RWPE1 (cell line): Measurements from ENCODE around the gene TMEM101.
"Not testable (repeated sequence)": the region's sequence is repeated elsewhere in the genome, so short reads cannot be mapped to it uniquely, and the experiment has no call there.

Experiments
- CTCF ChIA-PET: fragments of 350-600 bp; sonication (Branson Sonifier 250); formaldehyde crosslinking; extraction: SDS; loops from one replicate; lab custom pipeline; 2021; lab: Yijun Ruan, JAX
- POLR2A ChIA-PET: fragments of 400-600 bp; formaldehyde crosslinking; extraction: SDS; loops from one replicate; lab custom pipeline; 2020; ENCODE audit warnings: antibody characterized with exemption; ENCODE audit not compliant: low non-redundant PET; lab: Yijun Ruan, JAX
- DNase-seq: peaks from one replicate; pipeline ENCODE4 v3.0.0; 2012; ENCODE audit warnings: low spot score
- H3K27ac ChIP-seq: fragments of 450-650 bp; 2 replicates; pipeline ENCODE4 v1.5.1; 2017
- CTCF ChIP-seq: fragments of 450-650 bp; conservative IDR thresholded peaks from 2 replicates; pipeline ENCODE4 v1.5.1; 2017; ENCODE audit warnings: low read depth, mild to moderate bottlenecking

TMEM101 gene

GRCh38 chr17:44002141-44002848 is 12.5 kb downstream of the TMEM101 start:
- DNase-seq: peak; percentile 29
- POLR2A ChIA-PET: no interaction called here
- TF ChIP-seq CTCF: no peak
- CTCF ChIA-PET: interaction anchor here (1.4 kb wide), 1 partner anchor 125 kb away, joined by 5 read pairs; no protein-coding TSS in a partner anchor
- H3K27ac ChIP-seq: peak overlapping the region; percentile 61; the same call in 1 of the 2 replicates

- CTCF ChIA-PET: interaction anchor here (0.6 kb wide), 2 partner anchors 9 to 14 kb away, joined by 3 to 4 read pairs; no protein-coding TSS in a partner anchor
- POLR2A ChIA-PET: no interaction called here
- TF ChIP-seq CTCF: no peak
- DNase-seq: no peak
- peak overlapping the region; percentile 61; the same call in 1 of the 2 replicates for H3K27ac ChIP-seq
Measured at GRCh38 chr17:44001461-44001920, 13.3 kb downstream of the TMEM101 start.

- POLR2A ChIA-PET: no interaction called here
- TF ChIP-seq CTCF: no peak
- no peak for DNase-seq
- CTCF ChIA-PET: interaction anchor here (0.6 to 1.2 kb wide), 3 partner anchors 9 to 57 kb away, joined by 3 to 4 read pairs (median 4); no protein-coding TSS in a partner anchor
- peak overlapping the region; percentile 61; the same call in 1 of the 2 replicates for H3K27ac ChIP-seq
Measured at GRCh38 chr17:44000871-44001460, 13.8 kb downstream of the TMEM101 start.

- no peak overlapping the region for H3K27ac ChIP-seq
- DNase-seq: no peak
- CTCF ChIA-PET: interaction anchor here (0.6 to 1.2 kb wide), 3 partner anchors 56 to 363 kb away, joined by 3 to 4 read pairs (median 3); partner anchors contain the start of gene FAM171A2
- POLR2A ChIA-PET: no interaction called here
- TF ChIP-seq CTCF: no peak
Measured at GRCh38 chr17:44000141-44000860, 14.5 kb downstream of the TMEM101 start.

GRCh38 chr17:43999024-43999423 is 15.7 kb downstream of the TMEM101 start:
- TF ChIP-seq CTCF: no peak
- POLR2A ChIA-PET: no interaction called here
- no peak for DNase-seq
- CTCF ChIA-PET: no interaction called here
- H3K27ac ChIP-seq: no peak overlapping the region

- POLR2A ChIA-PET: no interaction called here
- no peak for TF ChIP-seq CTCF
- H3K27ac ChIP-seq: no peak overlapping the region
- DNase-seq: no peak
- CTCF ChIA-PET: interaction anchor here (1.2 to 2.3 kb wide), 2 partner anchors 55 to 120 kb away, joined by 4 to 8 read pairs; no protein-coding TSS in a partner anchor
Measured at GRCh38 chr17:43998552-43998951, 16.2 kb downstream of the TMEM101 start.

GRCh38 chr17:43997180-43997579 is 17.6 kb downstream of the TMEM101 start:
- H3K27ac ChIP-seq, POLR2A ChIA-PET, DNase-seq: not testable (repeated sequence)
- CTCF ChIA-PET: interaction anchor here (1.1 to 2.3 kb wide), 3 partner anchors 53 to 171 kb away, joined by 3 to 8 read pairs (median 4); no protein-coding TSS in a partner anchor
